HCT116 (cell line): ENCODE results near the gene DLG5. TPM values are rescaled to one million over a fixed set of nuclear protein-coding genes. Genes with fewer than 3 reads are reported as not detected.
A peak's percentile ranks its signal among the peaks of the same experiment; 100 is the strongest.

Source experiments
- ATAC-seq: fragments of 200-7000 bp; cut with Tn5 transposase; 2 replicates; pipeline ENCODE4 v1.9.1; 2020; ENCODE audit warnings: mild to moderate bottlenecking, moderate library complexity
- BruUV-seq: library from RNA; stranded (reverse); fragments of 400-500 nt; replicated peaks from 2 replicates; lab custom pipeline; 2021; lab: Mats Ljungman, UMichigan
- CTCF ChIA-PET: fragments of 300-600 bp; sonication (Branson Sonifier 250); formaldehyde crosslinking; loops from one replicate; lab custom pipeline; 2021; ENCODE audit warnings: antibody characterized with exemption; lab: Charles Lee
- POLR2A ChIA-PET: fragments of 300-600, 350-600 bp; sonication (Branson Sonifier 250); formaldehyde crosslinking; loops from one replicate; lab custom pipeline; 2021; ENCODE audit warnings: antibody characterized with exemption; lab: Charles Lee
- RAD21 ChIA-PET, 2 experiments: fragments of 300-600 bp; sonication (Branson Sonifier 250); formaldehyde crosslinking; loops; one replicate each; lab custom pipeline; 2023; ENCODE audit warnings: low total read pairs in 2 of 2; ENCODE audit not compliant: uncharacterized antibody in 2 of 2, unreplicated experiment in 2 of 2, low non-redundant PET in 1 of 2; lab: Charles Lee
- DNase-seq: peaks from one replicate; pipeline ENCODE4 v3.0.0-alpha.2; 2010; ENCODE audit warnings: low read depth, low spot score
- H2AFZ ChIP-seq: fragments of 200-600 bp; shearing (Covaris generic), sonication (generic); 2 replicates; pipeline ENCODE4 v1.6.1; 2017; ENCODE audit warnings: low read depth, mixed run types, mixed read lengths, antibody characterized with exemption, low read length; ENCODE audit not compliant: poor library complexity, severe bottlenecking
- H3K27ac ChIP-seq: 2 replicates; pipeline ENCODE4 v1.5.1; 2012; ENCODE audit warnings: low read depth, low read length
- H3K27me3 ChIP-seq: fragments of 200-600 bp; sonication (generic); 2 replicates; pipeline ENCODE4 v1.6.1; 2016; ENCODE audit warnings: mixed run types, low read length, mixed read lengths; ENCODE audit not compliant: insufficient read depth
- H3K36me3 ChIP-seq, 2 experiments: fragments of 200-500 bp in 1 of 2; fragments of 200-600 bp in 1 of 2; sonication (Bioruptor generic) in 1 of 2; sonication (generic) in 1 of 2; 2 replicates each; pipeline versions ENCODE4 v1.5.1 to v1.6.1; 2014 to 2016; ENCODE audit warnings: low read length in 2 of 2, inconsistent platforms in 1 of 2, mixed read lengths in 1 of 2, mixed run types in 1 of 2; ENCODE audit not compliant: insufficient read depth in 2 of 2, control insufficient read depth in 1 of 2
- H3K4me1 ChIP-seq, 2 experiments: fragments of 200-600 bp in 1 of 2; sonication (generic) in 1 of 2; 2 replicates each; pipeline versions ENCODE4 v1.5.1 to v1.6.1; 2012 to 2017; ENCODE audit warnings: low read length in 2 of 2, inconsistent platforms in 1 of 2, mild to moderate bottlenecking in 1 of 2, mixed read lengths in 1 of 2, mixed run types in 1 of 2, moderate library complexity in 1 of 2; ENCODE audit not compliant: insufficient read depth in 2 of 2, control insufficient read depth in 1 of 2
- H3K4me2 ChIP-seq: fragments of 200-600 bp; sonication (generic); 2 replicates; pipeline ENCODE4 v1.6.1; 2017; ENCODE audit warnings: mixed run types, low read length, mixed read lengths
- H3K4me3 ChIP-seq, 2 experiments: fragments of 200-600 bp in 1 of 2; sonication (generic) in 1 of 2; replicated peaks in 1 of 2; 2 replicates each; pipeline ENCODE4 v1.5.1; 2011 to 2016; ENCODE audit warnings: low read length in 2 of 2, control low read depth in 1 of 2, low read depth in 1 of 2, mild to moderate bottlenecking in 1 of 2, mixed read lengths in 1 of 2, mixed run types in 1 of 2
- H3K79me2 ChIP-seq: fragments of 200-600 bp; sonication (generic); 2 replicates; pipeline ENCODE4 v1.6.1; 2017; ENCODE audit warnings: mild to moderate bottlenecking, mixed run types, low read length, moderate library complexity, mixed read lengths; ENCODE audit not compliant: insufficient read depth
- H3K9ac ChIP-seq: fragments of 200-600 bp; sonication (generic); 2 replicates; pipeline ENCODE4 v1.6.1; 2016; ENCODE audit warnings: low read length, mixed read lengths
- H3K9me2 ChIP-seq: fragments of 200-600 bp; sonication (generic), shearing (Covaris generic); 2 replicates; pipeline ENCODE4 v1.6.1; 2017; ENCODE audit warnings: mixed run types, mild to moderate bottlenecking, moderate library complexity; ENCODE audit not compliant: insufficient read depth
- H3K9me3 ChIP-seq, 2 experiments: fragments of 200-500 bp in 1 of 2; fragments of 200-600 bp in 1 of 2; sonication (Bioruptor generic) in 1 of 2; sonication (generic) in 1 of 2; 2 replicates each; pipeline ENCODE4 v1.6.1; 2014 to 2017; ENCODE audit warnings: low read length in 2 of 2, mixed read lengths in 2 of 2, inconsistent platforms in 1 of 2, low read depth in 1 of 2, mild to moderate bottlenecking in 1 of 2, mixed run types in 1 of 2, moderate library complexity in 1 of 2; ENCODE audit not compliant: control insufficient read depth in 1 of 2, insufficient read depth in 1 of 2
- H4K20me1 ChIP-seq: fragments of 200-600 bp; sonication (generic), shearing (Covaris generic); 2 replicates; pipeline ENCODE4 v1.6.1; 2017; ENCODE audit warnings: mixed run types, mild to moderate bottlenecking, moderate library complexity; ENCODE audit not compliant: insufficient read depth
- CBX3 ChIP-seq: IDR thresholded peaks from 2 replicates; pipeline ENCODE4 v1.6.1; 2012; ENCODE audit warnings: low read depth
- CEBPB ChIP-seq: IDR thresholded peaks from 2 replicates; pipeline ENCODE4 v1.6.1; 2012; ENCODE audit warnings: low read depth
- CTCF ChIP-seq, 3 experiments: fragments of 200-600 bp in 1 of 3; sonication (generic) in 1 of 3; IDR thresholded peaks in 2 of 3; conservative IDR thresholded peaks in 1 of 3; 2 replicates each; pipeline ENCODE4 v1.5.1; 2012 to 2017; ENCODE audit warnings: low read depth in 2 of 3, low read length in 2 of 3, antibody characterized with exemption in 1 of 3, borderline replicate concordance in 1 of 3, control low read depth in 1 of 3, mild to moderate bottlenecking in 1 of 3, mixed read lengths in 1 of 3, mixed run types in 1 of 3, moderate library complexity in 1 of 3; ENCODE audit not compliant: insufficient read depth in 1 of 3
- ELF1 ChIP-seq: IDR thresholded peaks from 2 replicates; pipeline ENCODE4 v1.6.1; 2012; ENCODE audit warnings: low read depth, borderline replicate concordance
- EZH2 ChIP-seq: fragments of 200-600 bp; sonication (generic); IDR thresholded peaks from 2 replicates; pipeline ENCODE4 v1.6.1; 2017; ENCODE audit warnings: antibody characterized with exemption, mixed run types
- FOSL1 ChIP-seq: IDR thresholded peaks from 2 replicates; pipeline ENCODE4 v1.6.1; 2012; ENCODE audit warnings: low read depth
- JUND ChIP-seq: IDR thresholded peaks from 2 replicates; pipeline ENCODE4 v1.6.1; 2012
- MAX ChIP-seq: IDR thresholded peaks from 2 replicates; pipeline ENCODE4 v1.6.1; 2012
- RAD21 ChIP-seq: IDR thresholded peaks from 2 replicates; pipeline ENCODE4 v1.6.1; 2012; ENCODE audit warnings: low read depth, mild to moderate bottlenecking
- REST ChIP-seq: IDR thresholded peaks from 2 replicates; pipeline ENCODE4 v1.6.1; 2012; ENCODE audit warnings: low read depth
- SIN3A ChIP-seq: IDR thresholded peaks from 2 replicates; pipeline ENCODE4 v1.6.1; 2012; ENCODE audit warnings: low read depth
- SP1 ChIP-seq: IDR thresholded peaks from 2 replicates; pipeline ENCODE4 v1.6.1; 2012; ENCODE audit warnings: low read depth
- SRF ChIP-seq: IDR thresholded peaks from 2 replicates; pipeline ENCODE4 v1.6.1; 2012; ENCODE audit warnings: low read depth
- TCF7L2 ChIP-seq: IDR thresholded peaks from 2 replicates; pipeline ENCODE4 v1.7.0; 2011; ENCODE audit warnings: borderline replicate concordance, inconsistent platforms; ENCODE audit not compliant: insufficient read depth, insufficient read length; ENCODE audit errors: extremely low read depth
- ZNF274 ChIP-seq: fragments of 200-500 bp; sonication (Bioruptor generic); IDR thresholded peaks from 2 replicates; pipeline ENCODE4 v1.6.1; 2014; ENCODE audit warnings: mild to moderate bottlenecking, low read depth, low read length, inconsistent platforms
- intact Hi-C: fragments of 100-400 bp; cut with micrococcal nuclease; formaldehyde crosslinking; loops from 2 replicates; pipeline ENCODE4 v1.10.0; 2022
- total RNA-seq: library from RNA; stranded (reverse); gene quantifications from one replicate; pipeline ENCODE4 v1.2.1, GENCODE V29; 2021; ENCODE audit not compliant: unreplicated experiment

The DLG5 gene
- total RNA-seq, 1 experiment from 2014 or later: 44.8 TPM

- DNase-seq: no peak
- Histone ChIP-seq H3K36me3 (peaks cover 0 to 8% of the 10 kb centered on the region in 2 experiments; a peak in 2 of 4 replicates), H3K9ac (no peak overlapping the region), H3K4me2 (no peak overlapping the region), H4K20me1 (no peaks in the 10 kb centered on the region), H2AFZ (no peak overlapping the region), H3K9me3 (no peaks in the 10 kb centered on the region), H3K4me1 (no peaks in the 10 kb centered on the region), H3K27ac (no peak overlapping the region), H3K27me3 (no peaks in the 10 kb centered on the region), H3K9me2 (no peaks in the 10 kb centered on the region), H3K79me2 (peaks cover 9% of the 10 kb centered on the region; the same call in 1 of the 2 replicates), H3K4me3 (no peak overlapping the region)
- POLR2A ChIA-PET: no interaction called here
- TSS peak; percentile 11 for BruUV-seq
- intact Hi-C loops: no loop called here
- RAD21 ChIA-PET: no interaction called here
- ATAC-seq: no peak
- CTCF ChIA-PET: no interaction called here
- TF ChIP-seq SIN3A (no peak), RAD21 (no peak), SRF (no peak), CEBPB (no peak), EZH2 (no peak), REST (no peak), SP1 (no peak), TCF7L2 (no peak), CBX3 (no peak), JUND (no peak), FOSL1 (no peak), CTCF (IDR thresholded peaks at IDR 0.05 in 2 of 3, conservative IDR thresholded peaks at IDR 0.05 in 1 of 3; ENCODE audit: borderline replicate concordance in 1 of 3, insufficient read depth in 1 of 3, low read depth in 2 of 3, low read length in 2 of 3) (no peak), ELF1 (no peak), ZNF274 (no peak), MAX (no peak)
Observed at GRCh38 chr10:77855404-77856155, 71.0 kb downstream of the DLG5 start.
